Nephron (organoid): ENCODE results near the gene GLO1.

Experiments
- H3K27ac Mint-ChIP-seq, 3 experiments: 2 replicates each; pipeline ENCODE4 v1.8.0; 2020; ENCODE audit warnings: mixed read lengths in 3 of 3, mild to moderate bottlenecking in 2 of 3, moderate library complexity in 1 of 3
- H3K27me3 Mint-ChIP-seq: 2 replicates; pipeline ENCODE4 v1.8.0; 2021; ENCODE audit warnings: low read depth, mild to moderate bottlenecking, moderate library complexity, mixed read lengths
- H3K36me3 Mint-ChIP-seq: 2 replicates; pipeline ENCODE4 v1.8.0; 2020; ENCODE audit warnings: low read depth, mixed read lengths
- H3K4me1 Mint-ChIP-seq: 2 replicates; pipeline ENCODE4 v1.8.0; 2020; ENCODE audit warnings: mixed read lengths
- H3K4me3 Mint-ChIP-seq, 3 experiments: 2 replicates each; pipeline ENCODE4 v1.8.0; 2020; ENCODE audit warnings: mild to moderate bottlenecking in 3 of 3, mixed read lengths in 3 of 3, moderate library complexity in 2 of 3
- H3K9me3 Mint-ChIP-seq: 2 replicates; pipeline ENCODE4 v1.8.0; 2020; ENCODE audit warnings: mixed read lengths
- CTCF ChIP-seq, 3 experiments: fragments of 200-600 bp; sonication (generic); IDR thresholded peaks; one replicate each; pipeline ENCODE4 v1.5.0; 2021; ENCODE audit warnings: antibody characterized with exemption in 3 of 3; ENCODE audit not compliant: unreplicated experiment in 3 of 3

The GLO1 gene

DNA sequence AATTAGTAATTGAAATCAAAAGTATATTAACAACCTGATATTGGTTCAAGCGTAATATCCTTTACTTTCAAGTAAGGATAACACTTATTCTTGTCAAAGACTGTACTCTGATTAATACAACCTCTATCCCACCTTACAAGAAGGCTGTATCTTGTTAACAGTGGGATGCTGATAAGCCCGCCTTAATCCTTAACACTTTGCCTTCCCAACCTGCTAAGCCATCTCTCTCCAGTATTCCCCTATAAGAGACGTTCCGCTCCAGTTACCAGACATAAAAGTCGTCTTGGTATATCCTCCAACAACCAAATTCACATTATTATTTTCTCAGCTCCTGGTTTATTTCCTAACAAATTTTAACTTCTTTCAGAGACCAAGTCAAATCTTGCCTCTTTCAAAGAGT, 65.2 kb downstream of the GLO1 start:
- TF ChIP-seq CTCF (IDR thresholded peaks at IDR 0.05; ENCODE audit: unreplicated experiment in 3 of 3) = no peak
- Mint-ChIP-seq H3K4me3 (peak overlapping the region; percentile 17 to 92 (median 90)), H3K4me1 (peaks cover 21% of the 10 kb centered on the region), H3K27me3 (no peaks in the 10 kb centered on the region), H3K9me3 (no peaks in the 10 kb centered on the region), H3K27ac (no peak overlapping the region), H3K36me3 (no peaks in the 10 kb centered on the region)

- Mint-ChIP-seq H3K36me3 (no peaks in the 10 kb centered on the region), H3K27me3 (no peaks in the 10 kb centered on the region), H3K4me3 (no peak overlapping the region), H3K9me3 (no peaks in the 10 kb centered on the region), H3K4me1 (peaks cover 20% of the 10 kb centered on the region), H3K27ac (no peak overlapping the region)
- no peak for TF ChIP-seq CTCF (IDR thresholded peaks at IDR 0.05; ENCODE audit: unreplicated experiment in 3 of 3)
Observed at GRCh38 chr6:38636027-38636426, 66.9 kb downstream of the GLO1 start.

DNA sequence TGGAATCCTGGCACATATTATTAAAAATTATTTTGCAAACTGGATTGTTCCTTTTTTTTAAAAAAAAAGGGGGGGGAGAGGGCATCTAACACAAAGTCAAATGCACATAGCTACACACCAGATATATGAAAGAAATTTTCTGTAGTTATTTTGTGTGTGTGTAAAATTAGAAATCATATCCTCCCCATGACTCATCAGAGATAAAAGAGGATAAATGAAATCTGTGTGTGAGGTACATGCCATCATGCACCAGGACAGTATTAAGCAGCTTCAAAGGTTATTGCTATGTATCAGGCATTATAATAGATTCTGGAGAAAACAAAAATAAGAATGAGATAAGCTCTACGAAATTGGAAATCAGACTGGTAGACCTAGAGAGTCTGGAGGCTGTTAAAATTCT, 68.4 kb downstream of the GLO1 start:
- Mint-ChIP-seq H3K27ac (no peak overlapping the region), H3K27me3 (no peaks in the 10 kb centered on the region), H3K36me3 (no peaks in the 10 kb centered on the region), H3K9me3 (no peaks in the 10 kb centered on the region), H3K4me1 (peaks cover 15% of the 10 kb centered on the region), H3K4me3 (no peak overlapping the region)
- TF ChIP-seq CTCF (IDR thresholded peaks at IDR 0.05; ENCODE audit: unreplicated experiment in 3 of 3) = no peak

- no peaks in the 10 kb centered on the region for H3K27me3 Mint-ChIP-seq
- H3K4me1 Mint-ChIP-seq = peaks cover 3% of the 10 kb centered on the region
- H3K27ac Mint-ChIP-seq = no peak overlapping the region
- no peaks in the 10 kb centered on the region for H3K36me3 Mint-ChIP-seq
- H3K9me3 Mint-ChIP-seq = no peaks in the 10 kb centered on the region
- no peak for TF ChIP-seq CTCF (IDR thresholded peaks at IDR 0.05; ENCODE audit: unreplicated experiment in 3 of 3)
- H3K4me3 Mint-ChIP-seq = no peak overlapping the region
Observed at GRCh38 chr6:38632490-38632889, 70.5 kb downstream of the GLO1 start.

- Mint-ChIP-seq H3K27ac (no peak overlapping the region), H3K4me3 (no peak overlapping the region), H3K36me3 (no peaks in the 10 kb centered on the region), H3K4me1 (peaks cover 3% of the 10 kb centered on the region), H3K9me3 (no peaks in the 10 kb centered on the region), H3K27me3 (no peaks in the 10 kb centered on the region)
- no peak for TF ChIP-seq CTCF (IDR thresholded peaks at IDR 0.05; ENCODE audit: unreplicated experiment in 3 of 3)
Observed at GRCh38 chr6:38631186-38631783, 71.7 kb downstream of the GLO1 start.
